ENCODE data around the gene NR2F6.

NR2F6 gene

GRCh38 chr19:17262557-17262956 is 16.8 kb upstream of the NR2F6 start:
- Histone ChIP-seq H4K20me1 (ENCODE audit: insufficient read depth) (no peaks in the 10 kb centered on the region), H3K36me3 (ENCODE audit: insufficient read depth) (no peaks in the 10 kb centered on the region), H3K27me3 (ENCODE audit: insufficient read depth, low read depth) (no peaks in the 10 kb centered on the region), H2AFZ (ENCODE audit: low read depth) (no peak overlapping the region), H3K4me3 (IDR thresholded peaks at IDR 0.05; ENCODE audit: insufficient read depth, low read depth, low read length) (no peak overlapping the region), H3K9ac (no peak overlapping the region), H3K4me1 (ENCODE audit: low read depth, poor library complexity, severe bottlenecking) (peaks cover 6% of the 10 kb centered on the region), H3K79me2 (ENCODE audit: insufficient read depth, low read depth) (no peaks in the 10 kb centered on the region), H3K27ac (no peak overlapping the region), H3K4me2 (no peak overlapping the region)
- TF ChIP-seq CTCF (conservative IDR thresholded peaks at IDR 0.05; ENCODE audit: low read depth, low read length): no peak

- peak; percentile 91 for TF ChIP-seq CTCF (conservative IDR thresholded peaks at IDR 0.05; ENCODE audit: low read depth, low read length)
- H3K4me3 ChIP-seq (IDR thresholded peaks at IDR 0.05; ENCODE audit: insufficient read depth, low read depth, low read length): no peak overlapping the region
Observed at GRCh38 chr19:17260842-17261325, 15.2 kb upstream of the NR2F6 start.

GRCh38 chr19:17259934-17260333 is 14.2 kb upstream of the NR2F6 start:
- no peaks in the 10 kb centered on the region for H3K36me3 ChIP-seq (ENCODE audit: insufficient read depth)

More at GRCh38 chr19:17260842-17261325, 15.2 kb upstream of the NR2F6 start:
- H3K27me3 ChIP-seq (ENCODE audit: insufficient read depth, low read depth): no peaks in the 10 kb centered on the region
- H3K4me2 ChIP-seq: no peak overlapping the region
- H3K79me2 ChIP-seq (ENCODE audit: insufficient read depth, low read depth): no peaks in the 10 kb centered on the region
- no peaks in the 10 kb centered on the region for H3K4me1 ChIP-seq (ENCODE audit: low read depth, poor library complexity, severe bottlenecking)
- H3K27ac ChIP-seq: no peak overlapping the region
- H2AFZ ChIP-seq (ENCODE audit: low read depth): peak overlapping the region; percentile 69
- H4K20me1 ChIP-seq (ENCODE audit: insufficient read depth): no peaks in the 10 kb centered on the region
- no peak overlapping the region for H3K9ac ChIP-seq
- no peaks in the 10 kb centered on the region for H3K36me3 ChIP-seq (ENCODE audit: insufficient read depth)

GRCh38 chr19:17259118-17259780 is 13.5 kb upstream of the NR2F6 start:
- H3K9ac ChIP-seq: no peak overlapping the region
- no peak overlapping the region for H2AFZ ChIP-seq (ENCODE audit: low read depth)
- H3K27ac ChIP-seq: no peak overlapping the region
- no peak overlapping the region for H3K4me2 ChIP-seq
- no peaks in the 10 kb centered on the region for H3K36me3 ChIP-seq (ENCODE audit: insufficient read depth)
- no peaks in the 10 kb centered on the region for H4K20me1 ChIP-seq (ENCODE audit: insufficient read depth)
- no peaks in the 10 kb centered on the region for H3K4me1 ChIP-seq (ENCODE audit: low read depth, poor library complexity, severe bottlenecking)
- no peaks in the 10 kb centered on the region for H3K79me2 ChIP-seq (ENCODE audit: insufficient read depth, low read depth)
- TF ChIP-seq CTCF (conservative IDR thresholded peaks at IDR 0.05; ENCODE audit: low read depth, low read length): no peak
- no peaks in the 10 kb centered on the region; the same call in 1 of the 2 replicates for H3K27me3 ChIP-seq (ENCODE audit: insufficient read depth, low read depth)
- H3K4me3 ChIP-seq (IDR thresholded peaks at IDR 0.05; ENCODE audit: insufficient read depth, low read depth, low read length): no peak overlapping the region

More at GRCh38 chr19:17259934-17260333, 14.2 kb upstream of the NR2F6 start:
- H3K9ac ChIP-seq: no peak overlapping the region
- H2AFZ ChIP-seq (ENCODE audit: low read depth): no peak overlapping the region
- no peaks in the 10 kb centered on the region for H3K4me1 ChIP-seq (ENCODE audit: low read depth, poor library complexity, severe bottlenecking)
- H3K4me3 ChIP-seq (IDR thresholded peaks at IDR 0.05; ENCODE audit: insufficient read depth, low read depth, low read length): no peak overlapping the region
- no peaks in the 10 kb centered on the region; the same call in 1 of the 2 replicates for H3K27me3 ChIP-seq (ENCODE audit: insufficient read depth, low read depth)
- no peak for TF ChIP-seq CTCF (conservative IDR thresholded peaks at IDR 0.05; ENCODE audit: low read depth, low read length)
- H3K79me2 ChIP-seq (ENCODE audit: insufficient read depth, low read depth): no peaks in the 10 kb centered on the region
- no peak overlapping the region for H3K4me2 ChIP-seq
- no peaks in the 10 kb centered on the region for H4K20me1 ChIP-seq (ENCODE audit: insufficient read depth)
- H3K27ac ChIP-seq: no peak overlapping the region

Measured in KMS-11 (cell line).